NCI-H2196 (cell line): Measurements from ENCODE around the gene TAF7L.

ENCODE experiments used
- DNase-seq: peaks from one replicate; lab custom pipeline; 2025; ENCODE audit not compliant: unreplicated experiment; lab: John Stamatoyannopoulos, UW

The TAF7L gene

GRCh38 chrX:101229170-101229569 is 62.0 kb downstream of the TAF7L start:
- no peak for DNase-seq

- DNase-seq: no peak
These were observed 67.9 kb downstream of the TAF7L start for GRCh38 chrX:101223226-101223625.

DNA sequence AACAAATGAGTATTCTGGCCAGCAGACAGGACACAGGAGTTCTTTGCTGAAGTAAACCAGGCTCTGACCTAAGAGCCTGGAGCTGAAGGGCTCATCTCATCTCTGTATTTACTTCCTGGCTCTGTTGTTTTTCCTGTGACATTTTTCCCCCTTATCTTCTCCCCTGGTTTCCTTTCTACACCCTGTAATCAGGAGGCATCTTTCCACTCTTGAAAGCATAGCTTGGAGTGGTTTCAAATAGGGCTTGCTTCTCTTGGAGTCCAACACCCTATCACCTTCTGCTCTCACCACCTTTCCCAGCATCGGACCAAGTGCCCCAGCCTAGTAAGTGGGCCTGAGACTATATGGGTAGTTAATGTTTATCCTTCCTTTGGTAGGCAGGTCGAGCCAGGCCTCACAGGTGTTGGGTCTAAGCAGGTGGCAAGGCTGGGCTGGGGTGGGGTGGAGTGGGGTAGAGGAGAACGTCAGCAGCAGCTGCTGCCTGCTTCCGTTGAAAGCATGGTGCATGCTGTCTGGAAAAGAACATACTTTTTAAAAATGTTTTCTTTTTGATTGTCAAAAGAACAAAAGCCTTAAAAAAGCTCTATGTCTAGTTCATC is 70.4 kb downstream of the TAF7L start:
- DNase-seq: no peak

GRCh38 chrX:101219864-101220346 is 71.2 kb downstream of the TAF7L start:
- no peak for DNase-seq

DNA sequence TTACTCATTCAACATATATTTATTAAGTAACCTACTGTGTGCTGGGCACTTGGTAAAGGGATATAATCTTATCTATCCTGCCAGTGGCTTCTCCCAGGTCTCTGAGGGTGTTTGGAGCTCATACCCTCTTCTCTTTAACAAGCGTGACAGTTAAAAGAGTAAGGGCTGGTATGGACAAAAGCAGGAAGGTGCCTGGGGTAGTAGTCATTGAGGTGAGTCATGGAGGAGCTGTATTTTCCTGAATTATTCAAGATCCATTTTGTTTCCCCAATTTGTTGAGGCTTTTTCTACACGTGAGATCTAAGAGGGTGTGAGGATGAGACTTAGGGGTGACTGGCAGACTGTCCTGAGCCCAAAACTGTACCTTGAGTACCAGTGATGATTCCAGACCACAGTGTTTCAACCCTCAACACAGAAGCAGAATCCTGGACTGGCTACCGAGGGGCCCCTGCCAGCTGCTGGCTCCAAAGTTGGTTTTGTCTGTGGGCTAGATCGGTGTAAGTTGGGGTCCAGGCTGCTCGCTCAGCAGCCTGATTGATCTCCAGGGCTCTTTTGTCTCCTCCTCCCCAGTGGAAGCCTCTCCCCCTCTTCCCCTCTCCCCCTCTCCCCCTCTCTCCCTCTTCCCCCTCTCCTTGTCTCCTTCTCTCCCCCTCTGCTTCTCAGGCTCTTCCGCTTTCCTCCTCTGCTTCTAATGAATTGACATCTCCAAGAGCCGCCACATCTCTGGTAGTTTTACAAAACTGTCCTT is 71.8 kb downstream of the TAF7L start, which contains the start of gene DRP2:
DRP2 (plus strand) TSS at position 671 of the 748 bp plus-strand sequence. CDS start 11,862 bp downstream, outside the sequence.
- no peak for DNase-seq
